ENCODE data around the gene MCAT. TPM values are rescaled to one million over a fixed set of nuclear protein-coding genes. Genes with fewer than 3 reads are reported as not detected.

Gene MCAT
- total and polyA plus RNA-seq, 7 experiments from 2014 or later: 7.1 to 17.9 (median 10.5) TPM

- ChIA-PET POLR2A (no interaction called here), CTCF (no interaction called here)
- no peaks in the 10 kb centered on the region for H3K9me3 ChIP-seq (ENCODE audit: control insufficient read depth in 2 of 3, low read length in 3 of 3)
- Mint-ChIP-seq H3K9me3 (no peaks in the 10 kb centered on the region), H3K4me1 (peaks cover 0 to 6% (median 0%) of the 10 kb centered on the region in 7 donors), H3K4me3 (no peak overlapping the region), H3K27ac (no peak overlapping the region), H3K27me3 (no peaks in the 10 kb centered on the region), H3K36me3 (peaks cover 3 to 20% (median 9%) of the 10 kb centered on the region in 5 donors)
- H3K27me3 ChIP-seq (ENCODE audit: control insufficient read depth in 2 of 2, insufficient read depth in 2 of 2, low read length in 2 of 2): no peaks in the 10 kb centered on the region
- no peak for ATAC-seq
- intact Hi-C loops (cut with micrococcal nuclease): no loop called here
- no peak overlapping the region for H3K27ac ChIP-seq (ENCODE audit: low read depth, low read length)
- no peak overlapping the region for H3K4me3 ChIP-seq (ENCODE audit: low read length)
- no peak for DNase-seq
- H3K4me1 ChIP-seq (ENCODE audit: control insufficient read depth in 2 of 2, insufficient read depth in 2 of 2, low read length in 2 of 2): no peaks in the 10 kb centered on the region
- H3K36me3 ChIP-seq (ENCODE audit: control insufficient read depth in 2 of 3, insufficient read depth in 3 of 3, low read length in 3 of 3): peaks cover 0 to 71% (median under 1%) of the 10 kb centered on the region in 3 experiments
Observed at GRCh38 chr22:43174941-43175531, 31.8 kb upstream of the MCAT start.

- ChIA-PET POLR2A (no interaction called here), CTCF (no interaction called here)
- no peak for DNase-seq
- Mint-ChIP-seq H3K27ac (no peak overlapping the region), H3K27me3 (no peaks in the 10 kb centered on the region), H3K4me3 (no peak overlapping the region), H3K9me3 (no peaks in the 10 kb centered on the region), H3K4me1 (peaks cover 0 to 6% (median 0%) of the 10 kb centered on the region in 7 donors), H3K36me3 (peaks cover 3 to 14% (median 9%) of the 10 kb centered on the region in 5 donors)
- intact Hi-C loops (cut with micrococcal nuclease): no loop called here
- Histone ChIP-seq H3K4me1 (ENCODE audit: control insufficient read depth in 2 of 2, insufficient read depth in 2 of 2, low read length in 2 of 2) (no peaks in the 10 kb centered on the region), H3K27ac (ENCODE audit: low read depth, low read length) (no peak overlapping the region), H3K27me3 (ENCODE audit: control insufficient read depth in 2 of 2, insufficient read depth in 2 of 2, low read length in 2 of 2) (no peaks in the 10 kb centered on the region), H3K9me3 (ENCODE audit: control insufficient read depth in 2 of 3, low read length in 3 of 3) (no peaks in the 10 kb centered on the region), H3K4me3 (ENCODE audit: low read length) (no peak overlapping the region), H3K36me3 (ENCODE audit: control insufficient read depth in 2 of 3, insufficient read depth in 3 of 3, low read length in 3 of 3) (peaks cover 0 to 71% (median 0%) of the 10 kb centered on the region in 3 experiments)
- no peak for ATAC-seq
Observed at GRCh38 chr22:43173976-43174720, 30.9 kb upstream of the MCAT start.

- intact Hi-C loops (cut with micrococcal nuclease): no loop called here
- Histone ChIP-seq H3K27ac (ENCODE audit: low read depth, low read length) (no peak overlapping the region), H3K9me3 (ENCODE audit: control insufficient read depth in 2 of 3, low read length in 3 of 3) (no peaks in the 10 kb centered on the region), H3K4me1 (ENCODE audit: control insufficient read depth in 2 of 2, insufficient read depth in 2 of 2, low read length in 2 of 2) (no peaks in the 10 kb centered on the region), H3K36me3 (ENCODE audit: control insufficient read depth in 2 of 3, insufficient read depth in 3 of 3, low read length in 3 of 3) (peaks cover 0 to 69% (median 0%) of the 10 kb centered on the region in 3 experiments), H3K4me3 (ENCODE audit: low read length) (no peak overlapping the region), H3K27me3 (ENCODE audit: control insufficient read depth in 2 of 2, insufficient read depth in 2 of 2, low read length in 2 of 2) (no peaks in the 10 kb centered on the region)
- ATAC-seq (no peak), DNase-seq (no peak)
- peaks cover 0 to 8% (median 7%) of the 10 kb centered on the region in 5 donors for H3K36me3 Mint-ChIP-seq
- ChIA-PET POLR2A (no interaction called here), CTCF (no interaction called here)
- no peaks in the 10 kb centered on the region for H3K27me3 Mint-ChIP-seq
- no peak overlapping the region for H3K4me3 Mint-ChIP-seq
- no peaks in the 10 kb centered on the region for H3K9me3 Mint-ChIP-seq
- no peak overlapping the region for H3K27ac Mint-ChIP-seq
- peaks cover 0 to 6% (median 0%) of the 10 kb centered on the region in 7 donors for H3K4me1 Mint-ChIP-seq
Observed at GRCh38 chr22:43173566-43173965, 30.4 kb upstream of the MCAT start.

GRCh38 chr22:43172191-43172590, 29.0 kb upstream of the MCAT start:
- Mint-ChIP-seq H3K36me3 (peaks cover 0 to 12% (median 6%) of the 10 kb centered on the region in 5 donors), H3K4me1 (peaks cover 0 to 6% (median 0%) of the 10 kb centered on the region in 7 donors), H3K4me3 (no peak overlapping the region), H3K27me3 (no peaks in the 10 kb centered on the region), H3K9me3 (no peaks in the 10 kb centered on the region), H3K27ac (no peak overlapping the region)
- Histone ChIP-seq H3K27ac (ENCODE audit: low read depth, low read length) (no peak overlapping the region), H3K4me1 (ENCODE audit: control insufficient read depth in 2 of 2, insufficient read depth in 2 of 2, low read length in 2 of 2) (no peaks in the 10 kb centered on the region), H3K4me3 (ENCODE audit: low read length) (no peak overlapping the region), H3K27me3 (ENCODE audit: control insufficient read depth in 2 of 2, insufficient read depth in 2 of 2, low read length in 2 of 2) (no peaks in the 10 kb centered on the region), H3K36me3 (ENCODE audit: control insufficient read depth in 2 of 3, insufficient read depth in 3 of 3, low read length in 3 of 3) (peaks cover 0 to 79% (median 0%) of the 10 kb centered on the region in 3 experiments), H3K9me3 (ENCODE audit: control insufficient read depth in 2 of 3, low read length in 3 of 3) (no peaks in the 10 kb centered on the region)
- CTCF ChIA-PET: no interaction called here
- intact Hi-C loops (cut with micrococcal nuclease): no loop called here
- ATAC-seq (no peak), DNase-seq (no peak)
- POLR2A ChIA-PET: no interaction called here

GRCh38 chr22:43171607-43172006, 28.4 kb upstream of the MCAT start:
- no peak for DNase-seq
- Histone ChIP-seq H3K9me3 (ENCODE audit: control insufficient read depth in 2 of 3, low read length in 3 of 3) (no peaks in the 10 kb centered on the region), H3K27me3 (ENCODE audit: control insufficient read depth in 2 of 2, insufficient read depth in 2 of 2, low read length in 2 of 2) (no peaks in the 10 kb centered on the region), H3K4me3 (ENCODE audit: low read length) (no peak overlapping the region), H3K36me3 (ENCODE audit: control insufficient read depth in 2 of 3, insufficient read depth in 3 of 3, low read length in 3 of 3) (peaks cover 0 to 81% (median 0%) of the 10 kb centered on the region in 3 experiments), H3K4me1 (ENCODE audit: control insufficient read depth in 2 of 2, insufficient read depth in 2 of 2, low read length in 2 of 2) (no peaks in the 10 kb centered on the region), H3K27ac (ENCODE audit: low read depth, low read length) (no peak overlapping the region)
- H3K4me1 Mint-ChIP-seq: peaks cover 0 to 6% (median 0%) of the 10 kb centered on the region in 7 donors
- intact Hi-C loops (cut with micrococcal nuclease): no loop called here
- H3K4me3 Mint-ChIP-seq: no peak overlapping the region
- H3K27ac Mint-ChIP-seq: no peak overlapping the region
- H3K9me3 Mint-ChIP-seq: no peaks in the 10 kb centered on the region
- no peaks in the 10 kb centered on the region for H3K27me3 Mint-ChIP-seq
- POLR2A ChIA-PET: no interaction called here
- H3K36me3 Mint-ChIP-seq: peaks cover 0 to 12% (median 6%) of the 10 kb centered on the region in 5 donors
- ATAC-seq: no peak
- CTCF ChIA-PET: no interaction called here

- no peak overlapping the region for H3K4me3 ChIP-seq (ENCODE audit: low read length)
- intact Hi-C loops (cut with micrococcal nuclease): no loop called here
- no peaks in the 10 kb centered on the region for H3K4me1 ChIP-seq (ENCODE audit: control insufficient read depth in 2 of 2, insufficient read depth in 2 of 2, low read length in 2 of 2)
- Mint-ChIP-seq H3K4me1 (peaks cover 0 to 6% (median 0%) of the 10 kb centered on the region in 7 donors), H3K4me3 (no peak overlapping the region), H3K27ac (peak overlapping the region in 2 of 9 donors; percentile 39 to 46), H3K9me3 (no peaks in the 10 kb centered on the region), H3K36me3 (peaks cover 0 to 12% (median 6%) of the 10 kb centered on the region in 5 donors), H3K27me3 (no peaks in the 10 kb centered on the region)
- H3K27me3 ChIP-seq (ENCODE audit: control insufficient read depth in 2 of 2, insufficient read depth in 2 of 2, low read length in 2 of 2): no peaks in the 10 kb centered on the region
- ChIA-PET POLR2A (no interaction called here), CTCF (interaction anchor here (0.6 kb wide), 1 partner anchor 30 kb away, joined by 3 read pairs; no protein-coding TSS in a partner anchor)
- H3K27ac ChIP-seq (ENCODE audit: low read depth, low read length): no peak overlapping the region
- ATAC-seq: no peak
- no peak for DNase-seq
- H3K36me3 ChIP-seq (ENCODE audit: control insufficient read depth in 2 of 3, insufficient read depth in 3 of 3, low read length in 3 of 3): peaks cover 0 to 81% (median 0%) of the 10 kb centered on the region in 3 experiments
- H3K9me3 ChIP-seq (ENCODE audit: control insufficient read depth in 2 of 3, low read length in 3 of 3): no peaks in the 10 kb centered on the region
Observed at GRCh38 chr22:43171019-43171491, 27.9 kb upstream of the MCAT start.

Data from naive thymus-derived CD4-positive, alpha-beta T cell (primary cell).